DMS 273 treated with DMSO at 0.1 percent for 48 hours (cell line): ENCODE results near the gene HADHB.
"Not testable (repeated sequence)": the region's sequence is repeated elsewhere in the genome, so short reads cannot be mapped to it uniquely, and the experiment has no call there.

Source experiments
- DNase-seq: peaks from one replicate; lab custom pipeline; 2025; lab: John Stamatoyannopoulos, UW

The HADHB gene

GRCh38 chr2:26330114-26330549, 85.4 kb downstream of the HADHB start:
- DNase-seq: peak; percentile 28

- no peak for DNase-seq
These were observed 85.9 kb downstream of the HADHB start for GRCh38 chr2:26330604-26331003.

- DNase-seq: not testable (repeated sequence)
These were observed 86.6 kb downstream of the HADHB start for GRCh38 chr2:26331321-26331720.

- DNase-seq: no peak
These were observed 88.6 kb downstream of the HADHB start for GRCh38 chr2:26333293-26333692.

GRCh38 chr2:26335231-26335630, 90.5 kb downstream of the HADHB start:
- no peak for DNase-seq

- DNase-seq: no peak
These were observed 92.0 kb downstream of the HADHB start for GRCh38 chr2:26336719-26337118.

- no peak for DNase-seq
These were observed 92.6 kb downstream of the HADHB start for GRCh38 chr2:26337298-26337697.
